K562 (cell line): ENCODE measurements around the gene NCOA6. TPM values are rescaled to one million over a fixed set of nuclear protein-coding genes. Genes with fewer than 3 reads are reported as not detected.

Experiments used
- ATAC-seq: fragments of 200-7000 bp; cut with Tn5 transposase; 3 replicates; pipeline ENCODE4 v1.9.1; 2020; ENCODE audit warnings: moderate library complexity
- BruUV-seq: library from RNA; stranded (reverse); fragments of 400-500 nt; replicated peaks from 2 replicates; lab custom pipeline; 2021; lab: Mats Ljungman, UMichigan
- CTCF ChIA-PET: fragments of 300-600 bp; formaldehyde crosslinking; extraction: SDS; loops from one replicate; lab custom pipeline; 2021; ENCODE audit warnings: low intra/inter-chr PET ratio; lab: Yijun Ruan, JAX
- POLR2A ChIA-PET: fragments of 300-600, 350-650 bp; sonication (Branson Sonifier 250); formaldehyde crosslinking; extraction: SDS; loops from one replicate; lab custom pipeline; 2021; ENCODE audit warnings: antibody characterized with exemption, inconsistent platforms; lab: Yijun Ruan, JAX
- DNase-seq, 4 experiments: peaks; one replicate each; pipeline versions ENCODE4 v3.0.0 to v3.0.0-alpha.2; 2011 to 2018; ENCODE audit warnings: low spot score in 3 of 4, mixed read lengths in 3 of 4; ENCODE audit errors: extremely low read depth in 1 of 4
- FAIRE-seq: peaks from 2 replicates; lab custom pipeline; 2011; peaks lifted over from hg19 to GRCh38; lab: Jason Lieb, UNC
- H2AFZ ChIP-seq: 2 replicates; pipeline ENCODE4 v1.6.0; 2011; ENCODE audit warnings: low read depth, low read length, control low read depth, inconsistent platforms
- H3K27ac ChIP-seq: fragments of 200-600 bp; 3 replicates; pipeline ENCODE4 v1.8.0; 2011; ENCODE audit warnings: low read depth, mild to moderate bottlenecking, control low read depth, inconsistent platforms, low read length, moderate library complexity, mixed read lengths; ENCODE audit errors: extremely low read depth
- H3K27me3 ChIP-seq, 2 experiments: fragments of 300-600 bp in 1 of 2; 2 replicates in 1 of 2; 3 replicates in 1 of 2; pipeline versions ENCODE4 v1.6.0 to v1.8.0; 2011; ENCODE audit warnings: inconsistent platforms in 2 of 2, low read length in 2 of 2, mild to moderate bottlenecking in 1 of 2, mixed read lengths in 1 of 2, moderate library complexity in 1 of 2; ENCODE audit not compliant: control insufficient read depth in 2 of 2, insufficient read depth in 2 of 2
- H3K36me3 ChIP-seq: fragments of 300-600 bp; 3 replicates; pipeline ENCODE4 v1.8.0; 2011; ENCODE audit warnings: mild to moderate bottlenecking, low read length, inconsistent platforms; ENCODE audit not compliant: control insufficient read depth, insufficient read depth
- H3K4me1 ChIP-seq, 2 experiments: fragments of 200-600 bp in 1 of 2; replicated peaks in 1 of 2; 2 replicates in 1 of 2; 3 replicates in 1 of 2; pipeline versions ENCODE4 v1.5.1 to v1.8.0; 2011; ENCODE audit warnings: inconsistent platforms in 2 of 2, low read length in 2 of 2, mild to moderate bottlenecking in 1 of 2, mixed read lengths in 1 of 2, moderate library complexity in 1 of 2; ENCODE audit not compliant: control insufficient read depth in 2 of 2, insufficient read depth in 2 of 2
- H3K4me2 ChIP-seq: 2 replicates; pipeline ENCODE4 v1.6.1; 2011; ENCODE audit warnings: low read length, control low read depth, inconsistent platforms, mixed read lengths; ENCODE audit not compliant: insufficient read depth
- H3K4me3 ChIP-seq: fragments of 200-600 bp; sonication (generic), shearing (Covaris generic); 2 replicates; pipeline ENCODE4 v1.5.1; 2016; ENCODE audit warnings: control low read depth, inconsistent platforms
- H3K79me2 ChIP-seq: fragments of 200-600 bp; 3 replicates; pipeline ENCODE4 v1.8.0; 2011; ENCODE audit warnings: low read length, inconsistent platforms; ENCODE audit not compliant: control insufficient read depth, insufficient read depth
- H3K9ac ChIP-seq, 2 experiments: 2 replicates each; pipeline versions ENCODE4 v1.6.0 to v1.6.1; 2011; ENCODE audit warnings: low read depth in 2 of 2, low read length in 2 of 2, control low read depth in 1 of 2, inconsistent platforms in 1 of 2, mild to moderate bottlenecking in 1 of 2, mixed read lengths in 1 of 2; ENCODE audit not compliant: insufficient read depth in 1 of 2
- H3K9me1 ChIP-seq: one replicate; pipeline ENCODE4 v1.6.0; 2011; ENCODE audit warnings: inconsistent platforms, mild to moderate bottlenecking, low read length, moderate library complexity; ENCODE audit not compliant: control insufficient read depth, insufficient read depth
- H3K9me3 ChIP-seq: replicated peaks from 2 replicates; pipeline ENCODE4 v1.5.1; 2011; ENCODE audit warnings: low read depth, low read length, inconsistent platforms; ENCODE audit not compliant: control insufficient read depth, insufficient read depth
- H4K20me1 ChIP-seq: replicated peaks from 2 replicates; pipeline ENCODE4 v1.6.1; 2011; ENCODE audit warnings: low read length, inconsistent platforms, mixed read lengths; ENCODE audit not compliant: control insufficient read depth, insufficient read depth
- ARHGAP35 ChIP-seq: fragments of 450-650 bp; IDR thresholded peaks from 2 replicates; pipeline ENCODE4 v1.6.1; 2018; ENCODE audit not compliant: partially characterized antibody
- ILK ChIP-seq: fragments of 450-650 bp; IDR thresholded peaks from 2 replicates; pipeline ENCODE4 v1.6.1; 2016; ENCODE audit warnings: missing genetic modification characterization, low read depth, mild to moderate bottlenecking, missing compliant biosample characterization, moderate library complexity, borderline replicate concordance
- NFYB ChIP-seq: IDR thresholded peaks from 2 replicates; pipeline ENCODE4 v1.6.1; 2011; ENCODE audit warnings: mild to moderate bottlenecking, moderate library complexity; ENCODE audit not compliant: insufficient read length; ENCODE audit errors: extremely low read depth
- OTX1 ChIP-seq: fragments of 450-650 bp; formaldehyde crosslinking; IDR thresholded peaks from 2 replicates; pipeline ENCODE4 v1.4.0; 2022; ENCODE audit warnings: mild to moderate bottlenecking
- SMARCE1 ChIP-seq: fragments of 450-650 bp; IDR thresholded peaks from 2 replicates; pipeline ENCODE4 v1.7.1; 2016; ENCODE audit warnings: mild to moderate bottlenecking
- ZFP30 ChIP-seq: fragments of 250-450 bp; sonication (Bioruptor Pico); IDR thresholded peaks from 2 replicates; pipeline ENCODE4 v1.8.0; 2022; ENCODE audit warnings: moderate library complexity, mild to moderate bottlenecking, inconsistent platforms, borderline replicate concordance
- ZNF124 ChIP-seq: sonication (generic); formaldehyde crosslinking; IDR thresholded peaks from 2 replicates; pipeline ENCODE4 v1.8.1; 2022; ENCODE audit warnings: missing genetic modification reagents
- ZNF146 ChIP-seq: IDR thresholded peaks from one replicate; pipeline ENCODE4 v1.6.1; 2018; ENCODE audit warnings: missing compliant biosample characterization; ENCODE audit not compliant: unreplicated experiment
- ZNF561 ChIP-seq: fragments of 450-650 bp; formaldehyde crosslinking; conservative IDR thresholded peaks from 2 replicates; pipeline ENCODE4 v1.4.0; 2020; ENCODE audit warnings: mild to moderate bottlenecking, moderate library complexity
- WGBS: fragments of 100-300 bp; shearing (Covaris generic); methylation state at CpG from one replicate; pipeline ENCODE4 v1.1.6; 2016; ENCODE audit warnings: low coverage, mixed read lengths; ENCODE audit not compliant: insufficient coverage; ENCODE audit errors: missing lambda C conversion rate; 5-methylcytosine and 5-hydroxymethylcytosine counted together
- in situ Hi-C: fragments of 300-500 bp; cut with MboI; formaldehyde crosslinking; loops from 4 replicates; pipeline ENCODE4 v1.15.0; 2018; ENCODE audit warnings: inconsistent platforms, mixed read lengths
- intact Hi-C: fragments of 100-400 bp; cut with micrococcal nuclease; formaldehyde crosslinking; loops from 2 replicates; pipeline ENCODE4 v1.14.2; 2022
- polyA plus RNA-seq, 8 experiments: library from polyadenylated mRNA; depleted of rRNA in 4 of 8; stranded (reverse) in 5 of 8; unstranded in 3 of 8; fragments of >200 nt; fragmentation: Nextera tagmentation in 2 of 8; fragmentation: Illumina TruSeq in 1 of 8; extraction: Ambion mirVana in 2 of 8; extraction: Trizol in 1 of 8; gene quantifications; 2 replicates each; pipeline versions ENCODE4 v1.2.1 to v1.2.3, GENCODE V29; 2011 to 2014; ENCODE audit warnings: inconsistent platforms in 1 of 8, missing spikeins in 1 of 8
- total RNA-seq, 7 experiments: library from RNA; depleted of rRNA in 6 of 7; stranded (reverse); fragments of >200 nt in 6 of 7; fragmentation: Illumina TruSeq in 2 of 7; extraction: Trizol in 2 of 7; gene quantifications; 2 replicates each; pipeline versions ENCODE4 v1.2.1 to v1.2.3, GENCODE V29; 2011 to 2021; ENCODE audit warnings: low replicate concordance in 1 of 7
- TF ChIP-seq, protein P1 (sequence below), 2 experiments: fragments of 450-650 bp in 1 of 2; IDR thresholded peaks; 2 replicates each; pipeline ENCODE4 v1.6.1; 2011 to 2017; ENCODE audit warnings: low read depth in 2 of 2, antibody characterized with exemption in 1 of 2, borderline replicate concordance in 1 of 2, low read length in 1 of 2, mild to moderate bottlenecking in 1 of 2, mixed read lengths in 1 of 2; ENCODE audit not compliant: control insufficient read depth in 1 of 2
- TF ChIP-seq, protein P2 (sequence below): fragments of 450-650 bp; formaldehyde crosslinking; IDR thresholded peaks from 2 replicates; pipeline ENCODE4 v1.4.0; 2022; ENCODE audit warnings: missing genetic modification characterization
- TF ChIP-seq, protein P3 (sequence below): IDR thresholded peaks from 2 replicates; pipeline ENCODE4 v1.6.1; 2016; ENCODE audit warnings: missing genetic modification characterization, missing compliant biosample characterization

NCOA6 gene
- total and polyA plus RNA-seq, 9 of the 15 experiments (the other 6 are each of a cell fraction or from before 2014, with no cell fraction given) = 6.1 to 25.0 (median 9.5) TPM

DNA sequence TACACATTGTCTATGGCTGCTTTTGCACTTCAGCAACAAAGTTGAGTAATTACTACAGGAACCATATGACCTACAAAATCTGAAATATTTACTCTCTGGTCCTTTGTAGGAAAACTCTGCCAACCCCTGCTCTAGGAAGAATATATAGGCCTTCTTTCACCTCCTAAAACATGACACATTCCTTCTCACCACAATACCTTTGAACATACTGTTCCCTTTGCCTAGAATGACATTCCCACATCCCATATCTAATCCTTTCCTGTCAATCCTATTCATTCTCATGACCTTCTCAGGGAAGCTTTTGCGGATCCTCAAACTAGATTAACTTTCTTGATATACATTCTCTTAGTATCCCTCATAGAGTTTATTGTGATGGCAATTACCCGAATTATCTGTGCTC lies 18.0 kb upstream of the NCOA6 start (continued):
- TF ChIP-seq, protein P1, sequence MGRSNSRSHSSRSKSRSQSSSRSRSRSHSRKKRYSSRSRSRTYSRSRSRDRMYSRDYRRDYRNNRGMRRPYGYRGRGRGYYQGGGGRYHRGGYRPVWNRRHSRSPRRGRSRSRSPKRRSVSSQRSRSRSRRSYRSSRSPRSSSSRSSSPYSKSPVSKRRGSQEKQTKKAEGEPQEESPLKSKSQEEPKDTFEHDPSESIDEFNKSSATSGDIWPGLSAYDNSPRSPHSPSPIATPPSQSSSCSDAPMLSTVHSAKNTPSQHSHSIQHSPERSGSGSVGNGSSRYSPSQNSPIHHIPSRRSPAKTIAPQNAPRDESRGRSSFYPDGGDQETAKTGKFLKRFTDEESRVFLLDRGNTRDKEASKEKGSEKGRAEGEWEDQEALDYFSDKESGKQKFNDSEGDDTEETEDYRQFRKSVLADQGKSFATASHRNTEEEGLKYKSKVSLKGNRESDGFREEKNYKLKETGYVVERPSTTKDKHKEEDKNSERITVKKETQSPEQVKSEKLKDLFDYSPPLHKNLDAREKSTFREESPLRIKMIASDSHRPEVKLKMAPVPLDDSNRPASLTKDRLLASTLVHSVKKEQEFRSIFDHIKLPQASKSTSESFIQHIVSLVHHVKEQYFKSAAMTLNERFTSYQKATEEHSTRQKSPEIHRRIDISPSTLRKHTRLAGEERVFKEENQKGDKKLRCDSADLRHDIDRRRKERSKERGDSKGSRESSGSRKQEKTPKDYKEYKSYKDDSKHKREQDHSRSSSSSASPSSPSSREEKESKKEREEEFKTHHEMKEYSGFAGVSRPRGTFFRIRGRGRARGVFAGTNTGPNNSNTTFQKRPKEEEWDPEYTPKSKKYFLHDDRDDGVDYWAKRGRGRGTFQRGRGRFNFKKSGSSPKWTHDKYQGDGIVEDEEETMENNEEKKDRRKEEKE (IDR thresholded peaks at IDR 0.05; ENCODE audit: borderline replicate concordance in 1 of 2, control insufficient read depth in 1 of 2, low read depth in 2 of 2, low read length in 1 of 2) = no peak

DNA sequence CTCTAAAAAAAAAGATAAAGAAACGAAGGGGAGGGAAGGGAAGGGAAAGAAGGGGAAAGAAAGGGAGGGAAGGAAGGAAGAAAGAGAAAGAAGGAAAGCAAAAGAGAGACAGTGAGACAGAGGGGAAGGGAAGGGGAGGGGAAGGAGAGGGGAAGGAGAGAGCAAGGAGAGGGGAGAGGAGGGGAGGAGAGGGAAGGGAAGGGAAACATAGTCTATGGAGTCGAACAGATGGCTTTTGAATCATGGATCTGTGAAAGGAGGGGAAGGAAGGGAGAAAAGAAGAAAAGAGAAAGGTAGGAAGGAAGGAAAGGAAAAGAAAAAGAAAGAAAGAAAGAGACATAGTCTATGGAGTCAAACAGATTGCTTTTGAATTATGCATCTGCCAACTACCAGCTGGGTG lies 16.7 kb upstream of the NCOA6 start:
- Histone ChIP-seq H3K27ac (no peak overlapping the region), H3K4me1 (no peaks in the 10 kb centered on the region), H3K36me3 (no peaks in the 10 kb centered on the region), H3K9ac (no peak overlapping the region), H4K20me1 (no peaks in the 10 kb centered on the region), H3K27me3 (no peaks in the 10 kb centered on the region), H3K9me3 (no peaks in the 10 kb centered on the region), H3K79me2 (no peaks in the 10 kb centered on the region), H2AFZ (no peak overlapping the region), H3K9me1 (no peaks in the 10 kb centered on the region), H3K4me3 (no peak overlapping the region), H3K4me2 (no peak overlapping the region)
- no peak for ATAC-seq
- intact Hi-C loops = no loop called here
- FAIRE-seq = no peak
- in situ Hi-C loops = no loop called here
- TF ChIP-seq ARHGAP35 = peak; percentile 34
- TF ChIP-seq SMARCE1 = 0 out of 2 replicates have a peak, but pooled peaks have one; percentile 15
- TF ChIP-seq ZNF561 (CRISPR knock-in tag) = no peak
- TF ChIP-seq ZFP30 = no peak
- no peak for TF ChIP-seq ZNF124 (CRISPR knock-in tag)
- no peak for TF ChIP-seq OTX1 (CRISPR knock-in tag)
- TF ChIP-seq NFYB = no peak
- TF ChIP-seq, protein P2, sequence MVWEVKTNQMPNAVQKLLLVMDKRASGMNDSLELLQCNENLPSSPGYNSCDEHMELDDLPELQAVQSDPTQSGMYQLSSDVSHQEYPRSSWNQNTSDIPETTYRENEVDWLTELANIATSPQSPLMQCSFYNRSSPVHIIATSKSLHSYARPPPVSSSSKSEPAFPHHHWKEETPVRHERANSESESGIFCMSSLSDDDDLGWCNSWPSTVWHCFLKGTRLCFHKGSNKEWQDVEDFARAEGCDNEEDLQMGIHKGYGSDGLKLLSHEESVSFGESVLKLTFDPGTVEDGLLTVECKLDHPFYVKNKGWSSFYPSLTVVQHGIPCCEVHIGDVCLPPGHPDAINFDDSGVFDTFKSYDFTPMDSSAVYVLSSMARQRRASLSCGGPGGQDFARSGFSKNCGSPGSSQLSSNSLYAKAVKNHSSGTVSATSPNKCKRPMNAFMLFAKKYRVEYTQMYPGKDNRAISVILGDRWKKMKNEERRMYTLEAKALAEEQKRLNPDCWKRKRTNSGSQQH (CRISPR knock-in tag) = peak; percentile 64; the same call in 1 of the 2 replicates
- no peak for TF ChIP-seq ZNF146 (CRISPR knock-in tag)
- no peak for TF ChIP-seq ILK (tag)
- TF ChIP-seq, protein P3, sequence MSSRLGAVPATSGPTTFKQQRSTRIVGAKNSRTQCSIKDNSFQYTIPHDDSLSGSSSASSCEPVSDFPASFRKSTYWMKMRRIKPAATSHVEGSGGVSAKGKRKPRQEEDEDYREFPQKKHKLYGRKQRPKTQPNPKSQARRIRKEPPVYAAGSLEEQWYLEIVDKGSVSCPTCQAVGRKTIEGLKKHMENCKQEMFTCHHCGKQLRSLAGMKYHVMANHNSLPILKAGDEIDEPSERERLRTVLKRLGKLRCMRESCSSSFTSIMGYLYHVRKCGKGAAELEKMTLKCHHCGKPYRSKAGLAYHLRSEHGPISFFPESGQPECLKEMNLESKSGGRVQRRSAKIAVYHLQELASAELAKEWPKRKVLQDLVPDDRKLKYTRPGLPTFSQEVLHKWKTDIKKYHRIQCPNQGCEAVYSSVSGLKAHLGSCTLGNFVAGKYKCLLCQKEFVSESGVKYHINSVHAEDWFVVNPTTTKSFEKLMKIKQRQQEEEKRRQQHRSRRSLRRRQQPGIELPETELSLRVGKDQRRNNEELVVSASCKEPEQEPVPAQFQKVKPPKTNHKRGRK = peak; percentile 56; the same call in 1 of the 2 replicates
- ChIA-PET POLR2A (interaction anchor here (0.7 kb wide), 1 partner anchor 20 kb away, joined by 4 read pairs; no protein-coding TSS in a partner anchor), CTCF (no interaction called here)
- WGBS = 4% methylated on average over 2 of the region's 2 CpGs
- no peak for DNase-seq
- BruUV-seq = no TSS peak
